Measurements from ENCODE around the gene PELI2. TPM values are rescaled to one million over a fixed set of nuclear protein-coding genes. Genes with fewer than 3 reads are reported as not detected.

Gene PELI2
- polyA plus RNA-seq, 1 donor (not counting 4 experiments of a cell fraction or from before 2014, with no cell fraction given) = not detected

GRCh38 chr14:56147449-56147848 is 29.2 kb downstream of the PELI2 start:
- Histone ChIP-seq H3K9ac (ENCODE audit: control insufficient read depth, extremely low read depth, insufficient read depth, low read length) (no peak overlapping the region), H4K20me1 (ENCODE audit: control insufficient read depth, extremely low read depth, insufficient read depth, low read length) (no peaks in the 10 kb centered on the region), H3K4me2 (ENCODE audit: control insufficient read depth, extremely low read depth, insufficient read depth, low read depth, low read length) (no peak overlapping the region), H3K4me1 (ENCODE audit: control insufficient read depth, extremely low read depth, insufficient read depth, low read length) (no peaks in the 10 kb centered on the region), H3K36me3 (ENCODE audit: control insufficient read depth in 2 of 2, extremely low read depth in 1 of 2, insufficient read depth in 2 of 2, low read length in 2 of 2) (no peaks in the 10 kb centered on the region), H3K4me3 (ENCODE audit: control insufficient read depth in 2 of 3, extremely low read depth in 1 of 3, insufficient read depth in 2 of 3, low read depth in 1 of 3, low read length in 3 of 3) (no peak overlapping the region), H3K79me2 (ENCODE audit: control insufficient read depth, insufficient read depth, low read length) (no peaks in the 10 kb centered on the region), H3K9me3 (ENCODE audit: control insufficient read depth, low read depth, low read length) (no peaks in the 10 kb centered on the region), H3K27ac (ENCODE audit: control insufficient read depth, insufficient read depth, low read length) (no peak overlapping the region), H3K27me3 (ENCODE audit: control insufficient read depth, extremely low read depth, insufficient read depth, low read length) (peaks cover 4% of the 10 kb centered on the region), H2AFZ (ENCODE audit: control insufficient read depth, low read length) (no peak overlapping the region), H3K9me1 (ENCODE audit: control insufficient read depth, extremely low read depth, insufficient read depth, low read length) (no peaks in the 10 kb centered on the region)
- no peak for FAIRE-seq
- dilution Hi-C loops (cut with MboI; ENCODE audit: extremely low pct_ligation_motif_present, low sequenced_read_pairs) = no loop called here
- no peak for DNase-seq (ENCODE audit: low read depth, low spot score)
- no peak for TF ChIP-seq EZH2 (IDR thresholded peaks at IDR 0.05; ENCODE audit: low read length)
- TF ChIP-seq, protein P1, sequence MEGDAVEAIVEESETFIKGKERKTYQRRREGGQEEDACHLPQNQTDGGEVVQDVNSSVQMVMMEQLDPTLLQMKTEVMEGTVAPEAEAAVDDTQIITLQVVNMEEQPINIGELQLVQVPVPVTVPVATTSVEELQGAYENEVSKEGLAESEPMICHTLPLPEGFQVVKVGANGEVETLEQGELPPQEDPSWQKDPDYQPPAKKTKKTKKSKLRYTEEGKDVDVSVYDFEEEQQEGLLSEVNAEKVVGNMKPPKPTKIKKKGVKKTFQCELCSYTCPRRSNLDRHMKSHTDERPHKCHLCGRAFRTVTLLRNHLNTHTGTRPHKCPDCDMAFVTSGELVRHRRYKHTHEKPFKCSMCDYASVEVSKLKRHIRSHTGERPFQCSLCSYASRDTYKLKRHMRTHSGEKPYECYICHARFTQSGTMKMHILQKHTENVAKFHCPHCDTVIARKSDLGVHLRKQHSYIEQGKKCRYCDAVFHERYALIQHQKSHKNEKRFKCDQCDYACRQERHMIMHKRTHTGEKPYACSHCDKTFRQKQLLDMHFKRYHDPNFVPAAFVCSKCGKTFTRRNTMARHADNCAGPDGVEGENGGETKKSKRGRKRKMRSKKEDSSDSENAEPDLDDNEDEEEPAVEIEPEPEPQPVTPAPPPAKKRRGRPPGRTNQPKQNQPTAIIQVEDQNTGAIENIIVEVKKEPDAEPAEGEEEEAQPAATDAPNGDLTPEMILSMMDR (optimal IDR thresholded peaks at IDR 0.05 in 1 of 3, IDR thresholded peaks at IDR 0.05 in 1 of 3, conservative IDR thresholded peaks at IDR 0.05 in 1 of 3; ENCODE audit: extremely low read depth in 1 of 3, insufficient read depth in 2 of 3, low read length in 3 of 3) = no peak

- Histone ChIP-seq H3K27ac (ENCODE audit: control insufficient read depth, insufficient read depth, low read length) (no peak overlapping the region), H3K36me3 (ENCODE audit: control insufficient read depth in 2 of 2, extremely low read depth in 1 of 2, insufficient read depth in 2 of 2, low read length in 2 of 2) (no peaks in the 10 kb centered on the region), H3K4me2 (ENCODE audit: control insufficient read depth, extremely low read depth, insufficient read depth, low read depth, low read length) (no peak overlapping the region), H3K4me3 (ENCODE audit: control insufficient read depth in 2 of 3, extremely low read depth in 1 of 3, insufficient read depth in 2 of 3, low read depth in 1 of 3, low read length in 3 of 3) (no peak overlapping the region), H3K9ac (ENCODE audit: control insufficient read depth, extremely low read depth, insufficient read depth, low read length) (no peak overlapping the region), H3K79me2 (ENCODE audit: control insufficient read depth, insufficient read depth, low read length) (no peaks in the 10 kb centered on the region), H3K9me3 (ENCODE audit: control insufficient read depth, low read depth, low read length) (no peaks in the 10 kb centered on the region), H4K20me1 (ENCODE audit: control insufficient read depth, extremely low read depth, insufficient read depth, low read length) (no peaks in the 10 kb centered on the region), H3K27me3 (ENCODE audit: control insufficient read depth, extremely low read depth, insufficient read depth, low read length) (peaks cover 4% of the 10 kb centered on the region), H2AFZ (ENCODE audit: control insufficient read depth, low read length) (no peak overlapping the region), H3K9me1 (ENCODE audit: control insufficient read depth, extremely low read depth, insufficient read depth, low read length) (no peaks in the 10 kb centered on the region), H3K4me1 (ENCODE audit: control insufficient read depth, extremely low read depth, insufficient read depth, low read length) (no peaks in the 10 kb centered on the region)
- dilution Hi-C loops (cut with MboI; ENCODE audit: extremely low pct_ligation_motif_present, low sequenced_read_pairs) = no loop called here
- DNase-seq (ENCODE audit: low read depth, low spot score) = no peak
- TF ChIP-seq EZH2 (IDR thresholded peaks at IDR 0.05; ENCODE audit: low read length) = no peak
- TF ChIP-seq, protein P1 (optimal IDR thresholded peaks at IDR 0.05 in 1 of 3, IDR thresholded peaks at IDR 0.05 in 1 of 3, conservative IDR thresholded peaks at IDR 0.05 in 1 of 3; ENCODE audit: extremely low read depth in 1 of 3, insufficient read depth in 2 of 3, low read length in 3 of 3) = no peak
- no peak for FAIRE-seq
These were observed 30.0 kb downstream of the PELI2 start for GRCh38 chr14:56147986-56148901.

All from keratinocyte (primary cell).